Skeletal muscle satellite cell (primary cell): Measurements from ENCODE around the gene TRIM71.
"Not testable (repeated sequence)": the region's sequence is repeated elsewhere in the genome, so short reads cannot be mapped to it uniquely, and the experiment has no call there.

ENCODE experiments used
- H3K27me3 ChIP-seq: 2 replicates; pipeline ENCODE4 v1.7.0; 2013; ENCODE audit warnings: low read length; ENCODE audit not compliant: control insufficient read depth, insufficient read depth
- H3K36me3 ChIP-seq: 2 replicates; pipeline ENCODE4 v1.7.0; 2013; ENCODE audit warnings: mild to moderate bottlenecking, control low read depth, low read length; ENCODE audit not compliant: insufficient read depth
- H3K4me1 ChIP-seq: 2 replicates; pipeline ENCODE4 v1.7.0; 2013; ENCODE audit warnings: low read length; ENCODE audit not compliant: control insufficient read depth, insufficient read depth
- H3K4me2 ChIP-seq: 2 replicates; pipeline ENCODE4 v1.7.0; 2013; ENCODE audit warnings: mild to moderate bottlenecking, low read length
- H3K4me3 ChIP-seq: 2 replicates; pipeline ENCODE4 v1.7.0; 2013; ENCODE audit warnings: low read length
- H3K9ac ChIP-seq: 2 replicates; pipeline ENCODE4 v1.7.0; 2013; ENCODE audit warnings: mild to moderate bottlenecking, low read depth, low read length, moderate library complexity
- H3K9me3 ChIP-seq: replicated peaks from 2 replicates; pipeline ENCODE4 v1.7.0; 2013; ENCODE audit warnings: mild to moderate bottlenecking, control low read depth, low read length

Gene TRIM71

GRCh38 chr3:32820971-32821685 is 3.3 kb downstream of the TRIM71 start:
- H3K4me1 ChIP-seq = peaks cover 17% of the 10 kb centered on the region
- no peak overlapping the region for H3K4me3 ChIP-seq
- H3K27me3 ChIP-seq = peaks cover 93% of the 10 kb centered on the region

DNA sequence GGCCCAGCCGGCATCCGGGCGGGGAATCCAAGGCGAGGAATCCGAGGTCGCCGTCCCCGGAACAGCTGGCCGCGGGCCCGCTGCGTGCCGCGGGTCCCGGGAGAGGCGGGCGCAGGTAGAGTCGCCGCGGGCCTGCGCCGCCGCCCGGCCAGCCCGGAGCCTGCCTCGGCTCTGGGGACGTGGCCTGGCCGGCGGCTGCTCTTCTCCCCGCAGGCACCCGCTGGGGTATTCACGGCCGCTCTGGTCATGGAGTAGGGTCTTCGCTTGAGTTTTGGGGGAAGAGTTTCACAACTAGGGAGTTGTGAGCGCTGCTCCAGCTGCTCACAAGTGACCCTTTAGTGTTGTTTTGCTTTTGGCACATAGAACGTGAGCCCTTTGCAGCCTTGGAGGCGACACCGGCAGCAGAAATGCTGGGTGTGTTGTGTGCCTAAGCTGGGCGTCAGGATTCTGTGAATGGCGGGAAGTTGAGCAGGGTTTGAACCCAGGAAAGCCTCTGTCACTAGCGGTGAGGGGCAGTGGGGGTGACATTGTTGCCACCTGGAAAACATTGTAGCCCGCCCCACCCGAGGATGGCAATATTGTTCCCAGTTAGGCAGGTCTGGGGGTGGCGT is 4.0 kb downstream of the TRIM71 start:
- H3K9ac ChIP-seq = no peak overlapping the region
- peaks cover 13% of the 10 kb centered on the region for H3K4me1 ChIP-seq
- H3K9me3 ChIP-seq = peaks cover 16% of the 10 kb centered on the region
- peaks cover 91% of the 10 kb centered on the region for H3K27me3 ChIP-seq
- no peak overlapping the region for H3K4me3 ChIP-seq
- H3K36me3 ChIP-seq = no peaks in the 10 kb centered on the region
- peak overlapping the region; percentile 9 for H3K4me2 ChIP-seq

More at GRCh38 chr3:32820971-32821685, 3.3 kb downstream of the TRIM71 start:
- H3K4me2 ChIP-seq = peak overlapping the region; percentile 9
- peaks cover 16% of the 10 kb centered on the region for H3K9me3 ChIP-seq
- H3K9ac ChIP-seq = no peak overlapping the region
- no peaks in the 10 kb centered on the region for H3K36me3 ChIP-seq

GRCh38 chr3:32822609-32823498 is 5.1 kb downstream of the TRIM71 start:
- Histone ChIP-seq H3K4me3 (no peak overlapping the region), H3K36me3 (no peaks in the 10 kb centered on the region), H3K4me1 (peaks cover 2% of the 10 kb centered on the region), H3K9ac (no peak overlapping the region), H3K27me3 (peaks cover 88% of the 10 kb centered on the region), H3K4me2 (no peak overlapping the region), H3K9me3 (peaks cover 16% of the 10 kb centered on the region)

DNA sequence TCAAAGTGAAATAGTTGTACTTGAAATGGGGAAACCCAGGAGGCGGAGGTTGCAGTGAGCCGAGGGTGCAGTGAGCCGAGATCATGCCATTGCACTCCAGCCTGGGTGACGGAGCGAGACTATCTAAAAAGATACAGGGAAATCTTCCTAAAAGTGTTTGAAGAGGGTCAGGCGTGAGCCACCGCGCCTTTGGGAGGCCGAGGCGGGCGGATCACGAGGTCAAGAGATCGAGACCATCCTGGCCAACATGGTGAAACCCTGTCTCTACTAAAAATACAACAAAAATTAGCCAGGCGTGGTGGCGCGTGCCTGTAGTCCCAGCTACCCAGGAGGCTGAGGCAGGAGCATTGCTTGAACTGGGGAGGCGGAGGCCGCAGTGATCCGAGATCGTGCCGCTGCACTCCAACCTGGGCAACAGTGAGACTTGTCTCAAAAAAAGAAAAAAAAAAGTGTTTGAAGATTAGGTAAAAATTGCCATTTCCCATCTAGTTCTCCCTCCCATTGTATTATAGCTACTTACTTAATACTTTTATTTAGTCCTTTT is 5.9 kb downstream of the TRIM71 start:
- not testable (repeated sequence) for H3K4me2 ChIP-seq, H3K36me3 ChIP-seq, H3K9ac ChIP-seq, H3K4me1 ChIP-seq, H3K4me3 ChIP-seq
- H3K9me3 ChIP-seq = peaks cover 14% of the 10 kb centered on the region
- H3K27me3 ChIP-seq = peaks cover 88% of the 10 kb centered on the region

DNA sequence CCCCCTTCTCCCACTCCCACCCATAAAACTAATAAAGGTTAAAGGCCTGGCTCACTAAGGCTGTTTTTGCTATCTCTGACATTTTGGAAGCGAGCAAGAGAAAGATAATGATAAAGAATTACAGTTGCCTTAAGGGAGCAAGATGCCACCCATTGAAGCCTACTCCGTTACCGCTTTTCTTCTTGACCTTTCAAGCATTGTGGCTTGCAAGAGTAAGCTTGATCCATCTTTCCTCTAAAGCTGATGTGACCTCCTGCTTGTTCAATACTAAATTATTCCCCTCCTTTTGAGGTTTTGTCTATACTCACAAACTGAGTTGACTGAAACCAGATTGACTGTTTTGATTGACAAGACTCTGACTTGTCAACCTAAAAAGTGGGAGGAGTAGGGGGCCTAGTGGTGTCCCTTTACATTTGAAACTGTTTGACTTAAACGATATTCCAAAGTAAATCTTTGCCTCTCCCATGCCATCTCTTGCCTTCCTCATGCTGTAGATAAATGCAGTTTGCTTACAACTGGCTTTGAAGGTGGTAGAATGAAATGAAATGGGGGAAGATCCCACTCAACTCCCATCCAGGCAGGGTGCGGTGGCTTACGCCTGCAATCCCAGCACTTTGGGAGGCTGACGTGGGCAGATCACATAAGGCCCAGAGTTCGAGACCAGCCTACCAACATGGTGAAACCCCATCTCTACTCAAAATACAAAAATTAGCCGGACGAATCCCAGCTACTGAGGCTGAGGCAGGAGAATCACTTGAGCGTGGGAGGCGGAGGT is 8.0 kb downstream of the TRIM71 start:
- no peaks in the 10 kb centered on the region for H3K4me1 ChIP-seq
- H3K36me3 ChIP-seq = no peaks in the 10 kb centered on the region
- no peak overlapping the region for H3K9ac ChIP-seq
- peaks cover 77% of the 10 kb centered on the region for H3K27me3 ChIP-seq
- H3K4me3 ChIP-seq = no peak overlapping the region
- H3K9me3 ChIP-seq = peaks cover 1% of the 10 kb centered on the region
- H3K4me2 ChIP-seq = no peak overlapping the region

DNA sequence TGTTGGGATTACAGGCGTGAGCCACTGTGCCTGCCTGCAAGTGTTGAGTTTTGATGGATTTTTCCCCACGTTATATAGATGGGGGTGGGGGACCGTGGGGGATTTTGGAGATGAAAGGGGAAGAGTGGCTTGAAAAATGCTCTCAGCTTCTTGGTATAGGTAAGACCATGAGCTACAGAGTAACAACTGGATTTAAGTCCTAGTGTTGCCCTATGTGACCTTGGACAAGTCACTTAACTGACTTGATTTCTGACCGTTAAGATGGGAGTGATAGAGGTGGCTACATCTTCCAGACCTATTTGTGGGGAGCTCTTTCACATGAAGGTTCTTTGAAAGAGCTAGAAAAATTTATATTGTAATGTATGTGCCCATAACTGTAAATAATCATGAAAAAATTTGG is 13.3 kb downstream of the TRIM71 start:
- no peak overlapping the region for H3K4me3 ChIP-seq
- H3K4me1 ChIP-seq = no peaks in the 10 kb centered on the region
- no peak overlapping the region for H3K9ac ChIP-seq
- H3K9me3 ChIP-seq = no peaks in the 10 kb centered on the region
- H3K27me3 ChIP-seq = peaks cover 67% of the 10 kb centered on the region
- H3K4me2 ChIP-seq = no peak overlapping the region
- H3K36me3 ChIP-seq = no peaks in the 10 kb centered on the region

GRCh38 chr3:32831791-32832190 is 14.0 kb downstream of the TRIM71 start:
- no peak overlapping the region for H3K4me3 ChIP-seq
- H3K4me2 ChIP-seq = no peak overlapping the region
- peaks cover 71% of the 10 kb centered on the region for H3K27me3 ChIP-seq
- no peaks in the 10 kb centered on the region for H3K36me3 ChIP-seq
- no peaks in the 10 kb centered on the region for H3K9me3 ChIP-seq
- no peak overlapping the region for H3K9ac ChIP-seq
- H3K4me1 ChIP-seq = no peaks in the 10 kb centered on the region

- no peak overlapping the region for H3K4me2 ChIP-seq
Measured at GRCh38 chr3:32832193-32832592, 14.4 kb downstream of the TRIM71 start.

GRCh38 chr3:32835049-32835371 is 17.2 kb downstream of the TRIM71 start:
- Histone ChIP-seq H3K4me1 (no peaks in the 10 kb centered on the region), H3K9me3 (no peaks in the 10 kb centered on the region), H3K36me3 (no peaks in the 10 kb centered on the region), H3K27me3 (peaks cover 78% of the 10 kb centered on the region), H3K4me2 (no peak overlapping the region), H3K4me3 (no peak overlapping the region), H3K9ac (no peak overlapping the region)

More at GRCh38 chr3:32832193-32832592, 14.4 kb downstream of the TRIM71 start:
- no peaks in the 10 kb centered on the region for H3K9me3 ChIP-seq
- H3K36me3 ChIP-seq = no peaks in the 10 kb centered on the region
- peaks cover 73% of the 10 kb centered on the region for H3K27me3 ChIP-seq
- no peaks in the 10 kb centered on the region for H3K4me1 ChIP-seq
- no peak overlapping the region for H3K4me3 ChIP-seq
- no peak overlapping the region for H3K9ac ChIP-seq

DNA sequence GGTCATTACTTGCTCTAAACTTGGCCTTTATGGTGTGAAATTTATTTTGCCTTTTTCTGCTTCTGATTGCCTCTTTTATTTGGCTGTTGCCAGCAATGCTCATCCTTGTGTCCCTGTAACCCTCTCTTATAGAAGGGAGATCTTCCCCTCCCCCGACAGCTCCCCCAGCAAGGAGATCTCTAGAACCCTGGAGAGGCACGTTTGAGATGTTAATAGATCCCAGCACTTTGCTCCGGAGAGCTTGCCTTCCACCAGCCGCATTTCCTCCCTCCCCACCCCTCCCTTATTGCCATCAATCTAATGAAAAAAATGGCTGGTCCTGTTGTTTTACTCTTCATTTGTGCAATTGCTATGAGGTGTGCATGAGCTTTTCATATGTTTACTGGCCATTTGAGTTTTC is 18.2 kb downstream of the TRIM71 start:
- Histone ChIP-seq H3K4me1 (no peaks in the 10 kb centered on the region), H3K36me3 (no peaks in the 10 kb centered on the region), H3K4me2 (no peak overlapping the region), H3K27me3 (peaks cover 78% of the 10 kb centered on the region), H3K9me3 (no peaks in the 10 kb centered on the region), H3K9ac (no peak overlapping the region), H3K4me3 (no peak overlapping the region)

DNA sequence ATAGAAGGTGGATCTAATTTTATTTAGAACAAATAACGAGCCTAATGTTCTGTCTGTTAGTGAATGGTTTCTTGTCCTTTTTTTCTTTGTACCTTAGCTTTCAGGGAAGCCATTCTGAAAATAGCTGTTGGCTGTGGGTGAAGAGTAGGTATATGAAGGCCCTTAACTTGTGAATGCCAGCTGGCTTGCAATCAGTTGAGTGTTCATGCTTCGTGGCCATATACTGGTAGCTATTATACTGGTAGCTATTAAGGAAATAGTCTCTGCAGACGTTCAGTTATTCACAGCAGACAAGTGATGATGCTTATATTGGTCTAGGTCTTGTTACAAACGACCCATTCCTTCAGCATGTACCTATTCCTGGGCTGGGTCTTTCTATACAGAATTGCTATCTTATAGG is 18.8 kb downstream of the TRIM71 start:
- H3K36me3 ChIP-seq = no peaks in the 10 kb centered on the region
- H3K9me3 ChIP-seq = no peaks in the 10 kb centered on the region
- no peaks in the 10 kb centered on the region for H3K4me1 ChIP-seq
- no peak overlapping the region for H3K4me2 ChIP-seq
- peaks cover 78% of the 10 kb centered on the region for H3K27me3 ChIP-seq
- H3K9ac ChIP-seq = no peak overlapping the region
- no peak overlapping the region for H3K4me3 ChIP-seq
